ENCODE data around the gene SGO1.

SGO1 gene

DNA sequence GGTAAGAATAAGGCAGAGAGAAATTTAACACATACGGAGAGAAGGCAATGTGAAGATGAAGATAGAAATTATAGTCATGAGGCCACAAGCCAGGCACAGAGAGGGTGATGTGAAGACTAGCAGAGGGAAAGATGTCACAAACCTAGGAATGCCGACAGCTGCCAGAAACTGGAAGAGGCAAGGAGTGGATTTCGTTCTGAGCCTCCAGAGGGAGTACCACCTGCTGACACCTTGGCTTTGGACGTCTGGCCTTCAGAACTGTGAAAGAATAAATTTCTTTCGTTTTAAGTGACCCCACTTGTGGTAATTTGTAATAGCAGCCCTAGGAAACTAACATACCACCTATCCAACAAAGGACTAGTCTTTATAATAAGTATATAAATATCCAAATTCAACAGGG, 5.0 kb upstream of the SGO1 start:
- DNase-seq (ENCODE audit: insufficient read length, low spot score) (no peak), FAIRE-seq (no peak)
- no peak for TF ChIP-seq POLR2A (IDR thresholded peaks at IDR 0.05; ENCODE audit: low read depth, low read length)

DNA sequence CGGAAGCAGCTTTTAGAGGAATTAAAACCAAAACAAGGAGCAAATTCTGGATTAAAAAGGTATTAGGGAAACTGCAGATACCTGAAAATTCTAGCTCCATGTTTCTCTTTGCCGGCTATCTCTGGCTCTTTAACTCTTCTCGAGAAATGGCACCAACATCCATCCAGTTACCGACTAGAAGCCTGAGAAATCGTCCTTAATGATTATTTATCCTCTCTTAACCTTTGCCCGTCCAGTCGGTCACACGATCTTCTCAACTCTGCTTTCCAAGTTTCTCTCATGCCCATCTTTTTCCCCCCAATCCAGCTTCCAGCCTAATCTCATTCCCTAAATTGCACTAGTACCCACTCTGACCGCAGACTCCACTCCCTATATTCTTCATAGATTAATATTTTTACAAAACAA, 596 bp upstream of the SGO1 start:
- no peak for FAIRE-seq
- no peak for TF ChIP-seq POLR2A (IDR thresholded peaks at IDR 0.05; ENCODE audit: low read depth, low read length)
- no peak for DNase-seq (ENCODE audit: insufficient read length, low spot score)

DNA sequence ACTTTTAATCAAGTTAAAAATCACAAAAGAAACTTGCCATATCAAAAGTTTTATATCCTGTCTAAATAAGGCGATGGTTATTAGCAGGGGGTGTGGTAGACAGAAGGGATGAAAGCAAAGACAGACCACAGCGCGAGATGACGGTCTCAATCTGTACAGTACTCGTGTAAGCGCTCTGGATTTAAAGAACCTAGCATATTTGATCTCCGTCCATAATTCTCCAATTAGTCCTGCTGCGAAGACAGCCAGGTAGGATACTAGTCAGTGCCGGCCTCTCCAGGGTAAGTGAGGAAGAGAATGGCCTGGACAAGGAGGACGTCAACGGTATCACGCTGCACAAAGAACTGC, 701 bp downstream of the SGO1 start:
- TF ChIP-seq POLR2A (IDR thresholded peaks at IDR 0.05; ENCODE audit: low read depth, low read length) = no peak
- DNase-seq (ENCODE audit: insufficient read length, low spot score) (no peak), FAIRE-seq (peak; percentile 83)

DNA sequence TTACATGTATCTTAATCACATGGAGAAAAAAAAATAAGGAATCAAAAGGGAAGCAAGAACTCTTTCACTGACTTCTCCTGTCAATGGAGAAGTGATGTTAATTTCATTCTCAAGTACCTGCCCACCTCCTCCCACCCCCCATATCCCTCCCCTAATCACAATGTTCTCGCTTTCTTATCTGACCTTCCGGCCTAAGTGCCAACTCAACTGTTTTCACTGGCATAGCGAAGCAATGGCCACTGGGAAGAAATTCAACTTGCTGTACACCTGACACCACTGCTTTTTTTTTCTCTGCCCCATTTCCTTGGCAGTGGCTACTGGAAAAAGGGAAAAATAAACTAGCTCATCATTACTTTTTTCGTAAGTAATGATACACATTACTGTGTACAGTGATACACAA, 3.8 kb downstream of the SGO1 start:
- DNase-seq (ENCODE audit: insufficient read length, low spot score) (no peak), FAIRE-seq (no peak)

DNA sequence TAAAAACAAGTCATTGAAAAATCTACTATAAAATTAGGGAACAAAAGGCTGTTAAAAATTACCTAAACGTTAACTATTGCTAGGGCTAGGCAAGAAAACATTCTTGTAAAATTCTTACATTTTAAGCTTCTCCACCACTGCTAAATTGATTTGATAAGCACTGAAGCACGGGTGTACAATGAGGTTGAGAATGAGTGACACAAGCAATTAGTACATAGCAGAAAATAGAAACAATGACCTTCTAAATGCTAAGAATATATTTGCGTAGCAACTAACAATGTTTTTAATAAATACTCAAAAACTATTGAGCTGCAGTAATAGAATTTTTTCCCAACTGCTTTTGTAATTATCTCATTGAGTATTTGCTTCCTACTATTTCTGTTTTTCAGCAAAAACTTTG, 4.7 kb downstream of the SGO1 start:
- DNase-seq (ENCODE audit: insufficient read length, low spot score) (no peak), FAIRE-seq (no peak)
- TF ChIP-seq POLR2A (IDR thresholded peaks at IDR 0.05; ENCODE audit: low read depth, low read length) = no peak

More for the DNA sequence above, 3.8 kb downstream of the SGO1 start:
- no peak for TF ChIP-seq POLR2A (IDR thresholded peaks at IDR 0.05; ENCODE audit: low read depth, low read length)

DNA sequence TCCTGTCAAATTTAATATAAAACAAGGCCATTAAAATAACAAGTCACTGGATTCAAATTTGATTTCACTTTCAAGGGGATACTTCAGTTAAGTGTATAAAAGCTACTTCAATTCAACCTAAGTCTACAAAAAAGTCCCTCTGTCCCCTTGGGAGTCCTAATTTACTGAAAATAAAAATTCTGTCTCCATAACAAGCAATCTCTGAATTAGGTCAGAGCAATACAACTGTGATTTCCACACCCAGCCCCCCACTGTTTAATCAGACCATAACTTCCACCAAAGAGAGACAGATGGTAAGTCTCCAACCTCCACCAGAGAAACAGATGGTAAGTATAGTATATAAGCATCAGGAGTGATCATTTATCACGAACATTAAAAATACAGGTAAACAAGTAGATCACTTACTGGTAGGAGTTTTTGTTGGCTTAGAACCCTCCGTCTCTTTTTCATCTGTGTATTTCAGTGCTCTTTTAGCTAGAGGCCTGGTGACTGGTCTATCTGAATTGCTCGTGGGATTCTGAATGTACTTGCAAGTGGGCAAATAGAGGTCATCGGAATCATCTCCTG, 12.1 kb downstream of the SGO1 start:
- no peak for FAIRE-seq
- no peak for DNase-seq (ENCODE audit: insufficient read length, low spot score)

DNA sequence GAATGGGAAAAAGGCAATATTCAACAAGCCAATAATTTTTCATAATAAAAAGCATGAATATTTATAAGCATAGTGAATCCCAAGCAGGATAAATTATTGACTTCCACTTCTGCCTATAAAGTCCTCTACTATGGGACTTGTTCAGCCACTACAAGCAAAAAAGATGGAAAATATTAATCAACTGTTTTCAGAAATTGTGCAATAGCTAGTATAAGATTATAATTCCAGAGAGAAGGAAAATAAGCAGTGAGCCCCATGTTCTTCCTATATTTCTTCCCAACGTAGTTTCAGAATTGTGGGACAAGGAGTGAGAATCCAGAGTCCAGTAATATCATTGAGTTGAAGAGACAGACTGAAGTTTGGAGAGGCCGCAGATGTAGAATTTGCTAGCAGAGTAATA, 24.3 kb downstream of the SGO1 start:
- DNase-seq (ENCODE audit: insufficient read length, low spot score) (no peak), FAIRE-seq (no peak)
- no peak for TF ChIP-seq POLR2A (IDR thresholded peaks at IDR 0.05; ENCODE audit: low read depth, low read length)

More for the DNA sequence above, 12.1 kb downstream of the SGO1 start:
- TF ChIP-seq POLR2A (IDR thresholded peaks at IDR 0.05; ENCODE audit: low read depth, low read length) = no peak

DNA sequence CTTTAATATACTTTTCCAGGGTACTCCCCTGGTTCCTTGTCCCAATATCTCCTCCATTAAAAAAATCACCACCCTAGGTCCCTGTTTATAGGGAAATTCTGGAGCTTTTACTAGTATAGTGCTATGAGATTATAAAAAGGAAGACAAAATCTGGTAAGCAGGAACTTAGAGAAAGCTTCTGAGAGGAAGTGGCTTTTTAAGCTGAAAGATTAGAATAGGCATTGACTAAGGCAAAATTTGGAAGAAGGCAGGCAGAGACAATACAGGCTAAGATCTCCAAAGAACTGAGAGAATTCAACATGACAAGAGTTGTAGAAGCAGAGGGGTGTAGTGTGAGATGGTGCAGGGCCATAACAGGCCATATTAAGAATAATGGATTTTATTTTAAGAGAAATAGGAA, 25.8 kb downstream of the SGO1 start:
- no peak for FAIRE-seq
- no peak for DNase-seq (ENCODE audit: insufficient read length, low spot score)
- TF ChIP-seq POLR2A (IDR thresholded peaks at IDR 0.05; ENCODE audit: low read depth, low read length) = no peak

DNA sequence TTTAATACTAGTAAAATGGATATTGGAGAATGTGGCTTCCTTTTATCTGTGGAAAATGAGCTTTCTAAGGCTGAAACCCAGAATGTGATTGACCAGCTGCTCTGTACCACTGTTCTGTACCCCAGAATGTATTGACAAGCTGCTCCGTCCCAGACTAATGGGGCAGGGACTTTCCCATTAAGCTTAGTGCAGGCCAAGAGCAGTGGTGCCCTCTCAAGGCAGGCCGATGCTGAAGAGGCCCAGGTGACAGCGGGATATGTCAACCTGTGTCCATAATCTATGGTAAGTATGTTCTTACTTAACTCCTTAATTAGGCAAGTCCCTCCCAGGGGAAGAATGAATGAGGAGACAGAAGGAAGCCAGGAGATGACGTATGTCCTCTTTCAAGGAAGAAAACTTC, 31.1 kb downstream of the SGO1 start:
- no peak for TF ChIP-seq POLR2A (IDR thresholded peaks at IDR 0.05; ENCODE audit: low read depth, low read length)
- FAIRE-seq = no peak
- DNase-seq (ENCODE audit: insufficient read length, low spot score) = no peak

DNA sequence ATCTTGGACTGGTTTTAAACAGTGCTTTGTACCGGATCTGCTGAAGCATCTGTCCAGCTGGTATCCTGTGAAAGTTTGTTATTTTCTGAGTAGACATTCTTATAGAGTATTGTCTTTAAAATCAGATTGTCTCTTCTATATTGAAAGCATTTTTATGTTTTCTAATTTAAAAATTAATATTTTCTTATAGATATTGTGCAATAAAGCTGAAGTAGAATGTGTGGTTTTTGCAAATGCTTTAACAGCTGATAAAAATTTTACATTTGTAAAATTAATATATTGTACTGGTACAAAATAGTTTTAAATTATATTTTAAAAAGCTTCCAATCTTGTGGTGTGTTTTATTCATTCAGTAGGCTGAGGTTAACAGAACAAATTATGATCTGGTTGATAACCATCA, 31.9 kb downstream of the SGO1 start:
- TF ChIP-seq POLR2A (IDR thresholded peaks at IDR 0.05; ENCODE audit: low read depth, low read length) = no peak
- FAIRE-seq (no peak), DNase-seq (ENCODE audit: insufficient read length, low spot score) (no peak)

DNA sequence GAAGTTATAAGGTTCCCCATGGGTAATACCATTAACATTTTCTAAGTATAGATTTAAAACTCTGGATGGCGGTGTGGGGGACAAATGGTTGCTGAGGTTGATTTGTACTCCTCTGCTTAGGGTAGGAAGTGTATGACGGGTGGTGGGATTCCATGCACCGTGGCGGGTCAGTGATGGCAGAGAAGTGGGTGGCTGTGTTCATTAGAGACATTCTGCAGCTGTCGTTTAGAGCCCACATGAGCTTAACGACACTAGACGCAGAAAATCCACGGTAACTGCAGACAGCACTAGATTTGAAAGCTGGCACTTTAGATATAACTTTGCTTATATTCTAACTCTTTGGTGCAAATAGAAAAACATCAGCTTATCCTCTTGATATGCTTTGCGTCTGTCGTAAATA, 37.5 kb downstream of the SGO1 start:
- DNase-seq (ENCODE audit: insufficient read length, low spot score) (no peak), FAIRE-seq (no peak)
- no peak for TF ChIP-seq POLR2A (IDR thresholded peaks at IDR 0.05; ENCODE audit: low read depth, low read length)

DNA sequence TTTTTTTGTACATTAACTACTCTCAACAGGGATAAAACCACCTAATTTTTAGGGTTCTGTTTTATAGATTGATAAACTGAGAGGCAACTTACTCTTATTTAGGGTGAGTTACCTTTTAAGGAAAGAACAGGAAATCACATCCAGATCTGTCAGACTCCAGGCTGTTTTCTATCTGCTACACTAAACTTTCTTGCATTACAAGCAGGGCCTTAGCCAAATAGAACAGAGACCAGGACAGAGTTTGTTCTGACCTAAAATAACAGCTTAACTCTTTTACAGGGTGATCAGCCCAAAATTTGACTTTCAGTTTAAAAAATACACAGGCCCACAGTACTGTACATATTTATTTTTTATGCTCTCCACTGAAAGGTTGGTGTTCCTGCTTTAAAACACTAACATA, 38.6 kb downstream of the SGO1 start:
- no peak for FAIRE-seq
- DNase-seq (ENCODE audit: insufficient read length, low spot score) = no peak
- no peak for TF ChIP-seq POLR2A (IDR thresholded peaks at IDR 0.05; ENCODE audit: low read depth, low read length)

DNA sequence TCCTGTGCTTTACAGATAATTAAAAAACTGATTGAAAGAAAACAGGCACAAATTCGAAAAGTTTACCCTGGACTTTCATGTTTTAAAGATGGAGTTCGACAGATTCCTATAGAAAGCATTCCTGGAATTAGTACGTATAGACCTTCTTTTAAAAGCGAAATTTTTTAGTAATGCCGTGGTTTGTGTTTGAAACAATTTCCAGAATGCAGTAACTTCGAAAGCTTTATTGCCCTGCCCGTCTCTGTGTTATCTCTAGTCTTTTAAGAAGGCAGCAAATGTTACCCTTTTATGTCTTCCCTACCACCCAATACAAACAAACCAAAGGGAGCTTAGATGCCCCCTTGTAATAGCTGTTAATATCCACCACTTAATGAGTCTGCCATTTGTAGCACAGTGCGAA, 39.7 kb downstream of the SGO1 start:
- FAIRE-seq (no peak), DNase-seq (ENCODE audit: insufficient read length, low spot score) (no peak)
- TF ChIP-seq POLR2A (IDR thresholded peaks at IDR 0.05; ENCODE audit: low read depth, low read length) = no peak

DNA sequence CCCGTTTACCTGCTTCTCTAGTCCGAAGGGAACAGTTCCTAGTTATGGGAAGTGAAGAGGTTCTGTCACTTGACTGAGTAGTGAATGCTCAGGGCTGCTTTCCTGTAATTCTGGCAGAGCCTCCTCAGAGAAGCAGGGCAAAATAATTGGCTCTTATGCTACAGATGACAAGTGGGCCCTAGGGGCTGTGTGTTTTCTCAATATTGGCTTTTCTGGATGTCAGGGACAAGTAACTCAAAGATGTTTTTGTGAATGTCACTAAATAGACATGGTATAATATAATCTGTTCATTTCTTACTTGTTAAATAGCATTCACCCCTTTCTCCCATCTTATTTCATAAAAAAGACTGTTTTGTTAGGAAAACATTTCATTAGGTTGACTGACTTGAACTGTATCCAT, 40.1 kb downstream of the SGO1 start:
- TF ChIP-seq POLR2A (IDR thresholded peaks at IDR 0.05; ENCODE audit: low read depth, low read length) = no peak
- FAIRE-seq (no peak), DNase-seq (ENCODE audit: insufficient read length, low spot score) (no peak)

DNA sequence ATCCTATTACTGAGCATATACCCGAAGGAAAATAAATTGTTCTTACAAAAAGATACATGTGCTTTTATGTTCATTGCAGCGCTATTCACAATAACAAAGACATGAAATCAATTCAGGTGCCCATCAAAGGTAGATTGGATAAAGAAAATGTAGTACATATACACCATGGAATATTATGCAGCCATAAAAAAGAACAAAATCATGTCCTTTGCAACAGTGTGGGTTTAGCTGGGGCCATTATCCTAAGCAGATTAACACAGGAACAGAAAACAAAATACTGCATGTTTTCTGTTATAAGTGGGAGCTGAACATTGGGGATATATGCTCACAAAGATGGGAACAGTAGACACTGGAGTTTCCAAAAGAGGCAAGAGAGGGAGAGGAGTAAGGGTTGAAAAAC, 42.5 kb downstream of the SGO1 start:
- DNase-seq (ENCODE audit: insufficient read length, low spot score) (no peak), FAIRE-seq (no peak)
- TF ChIP-seq POLR2A (IDR thresholded peaks at IDR 0.05; ENCODE audit: low read depth, low read length) = no peak

DNA sequence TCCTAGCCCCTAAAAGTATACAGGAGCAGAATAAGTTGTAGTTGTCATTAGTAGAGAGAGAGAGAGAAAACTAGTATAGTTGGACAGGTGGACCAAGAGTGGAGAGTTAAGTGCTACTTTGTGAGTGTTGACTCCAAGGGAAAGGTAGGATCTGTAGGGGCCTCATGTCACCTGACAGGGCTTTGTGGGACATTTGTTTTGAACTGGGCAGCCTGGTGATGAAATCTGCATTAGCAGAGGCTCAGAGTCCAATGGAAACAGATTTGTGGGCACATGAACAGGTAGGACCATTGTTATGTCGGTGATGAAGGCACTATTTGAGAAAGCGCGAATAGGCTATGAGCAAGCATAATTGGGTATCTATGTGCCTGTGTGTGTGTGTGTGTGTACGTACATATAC, 43.5 kb downstream of the SGO1 start:
- no peak for FAIRE-seq
- TF ChIP-seq POLR2A (IDR thresholded peaks at IDR 0.05; ENCODE audit: low read depth, low read length) = no peak
- no peak for DNase-seq (ENCODE audit: insufficient read length, low spot score)
